GM23338 (cell line): Measurements from ENCODE around the gene ZFHX3. TPM values are rescaled to one million over a fixed set of nuclear protein-coding genes. Genes with fewer than 3 reads are reported as not detected.
A peak's percentile ranks its signal among the peaks of the same experiment; 100 is the strongest.

Experiments
- ATAC-seq: fragments of 200-7000 bp; cut with Tn5 transposase; 3 replicates; pipeline ENCODE4 v1.9.1; 2020
- DNase-seq: peaks from one replicate; pipeline ENCODE4 v3.0.0-alpha.2; 2015; ENCODE audit warnings: low spot score
- H2AFZ ChIP-seq: fragments of 200-600 bp; sonication (generic); 2 replicates; pipeline ENCODE4 v1.8.0; 2016; ENCODE audit warnings: antibody characterized with exemption, mild to moderate bottlenecking, moderate library complexity
- H3F3A ChIP-seq: fragments of 200-600 bp; sonication (generic); replicated peaks from 2 replicates; pipeline ENCODE4 v1.8.0; 2017; ENCODE audit warnings: antibody characterized with exemption, mixed run types, low read depth
- H3K27ac ChIP-seq: fragments of 200-600 bp; sonication (generic); 2 replicates; pipeline ENCODE4 v1.6.1; 2016; ENCODE audit warnings: low read depth
- H3K27me3 ChIP-seq: fragments of 200-600 bp; sonication (generic); 2 replicates; pipeline ENCODE4 v1.8.0; 2016; ENCODE audit warnings: mild to moderate bottlenecking, mixed run types, moderate library complexity; ENCODE audit not compliant: insufficient read depth
- H3K36me3 ChIP-seq: fragments of 200-600 bp; sonication (generic); 2 replicates; pipeline ENCODE4 v1.8.0; 2016; ENCODE audit warnings: mild to moderate bottlenecking; ENCODE audit not compliant: insufficient read depth
- H3K4me1 ChIP-seq: fragments of 200-600 bp; sonication (generic); 2 replicates; pipeline ENCODE4 v1.8.0; 2016; ENCODE audit warnings: mild to moderate bottlenecking, moderate library complexity; ENCODE audit not compliant: insufficient read depth
- H3K4me2 ChIP-seq: fragments of 200-600 bp; sonication (generic); 2 replicates; pipeline ENCODE4 v1.7.1; 2017; ENCODE audit warnings: mixed run types
- H3K4me3 ChIP-seq: fragments of 200-600 bp; sonication (generic); 2 replicates; pipeline ENCODE4 v1.6.1; 2016; ENCODE audit warnings: mixed run types
- H3K79me2 ChIP-seq: fragments of 200-600 bp; sonication (generic); replicated peaks from 2 replicates; pipeline ENCODE4 v1.8.0; 2017; ENCODE audit warnings: mild to moderate bottlenecking; ENCODE audit not compliant: insufficient read depth
- H3K9me2 ChIP-seq: fragments of 200-600 bp; sonication (generic); 2 replicates; pipeline ENCODE4 v1.8.0; 2017; ENCODE audit not compliant: insufficient read depth
- H4K20me1 ChIP-seq: fragments of 200-600 bp; sonication (generic); replicated peaks from 2 replicates; pipeline ENCODE4 v1.8.0; 2017; ENCODE audit warnings: mild to moderate bottlenecking; ENCODE audit not compliant: insufficient read depth
- H3K27ac Mint-ChIP-seq: 2 replicates; pipeline ENCODE4 v1.8.0; 2020; ENCODE audit warnings: inconsistent platforms, mild to moderate bottlenecking, moderate library complexity, mixed read lengths
- H3K27me3 Mint-ChIP-seq: 3 replicates; pipeline ENCODE4 v1.8.0; 2022; ENCODE audit warnings: low read depth, mild to moderate bottlenecking, moderate library complexity, mixed read lengths, inconsistent platforms; ENCODE audit not compliant: insufficient read depth, poor library complexity
- H3K36me3 Mint-ChIP-seq: 3 replicates; pipeline ENCODE4 v1.8.0; 2021; ENCODE audit warnings: low read depth, mild to moderate bottlenecking, inconsistent platforms, moderate library complexity, mixed read lengths
- H3K4me1 Mint-ChIP-seq: 3 replicates; pipeline ENCODE4 v1.8.0; 2020; ENCODE audit warnings: mild to moderate bottlenecking, inconsistent platforms, mixed read lengths
- H3K4me3 Mint-ChIP-seq: 3 replicates; pipeline ENCODE4 v1.8.0; 2021; ENCODE audit warnings: moderate library complexity, mild to moderate bottlenecking, inconsistent platforms, mixed read lengths
- H3K9me3 Mint-ChIP-seq: 3 replicates; pipeline ENCODE4 v1.8.0; 2020; ENCODE audit warnings: moderate library complexity, mild to moderate bottlenecking, inconsistent platforms, mixed read lengths
- CREB1 ChIP-seq: fragments of 250-450 bp; sonication (Bioruptor Pico); IDR thresholded peaks from 2 replicates; pipeline ENCODE4 v1.5.0; 2020; ENCODE audit warnings: low read depth, mild to moderate bottlenecking, moderate library complexity
- CTCF ChIP-seq, 2 experiments: fragments of 200-600 bp in 1 of 2; sonication (generic) in 1 of 2; conservative IDR thresholded peaks; 2 replicates each; pipeline versions ENCODE4 v1.5.1 to v1.6.1; 2016 to 2017; ENCODE audit warnings: antibody characterized with exemption in 2 of 2, low read depth in 2 of 2, mild to moderate bottlenecking in 2 of 2, moderate library complexity in 1 of 2
- EZH2 ChIP-seq: fragments of 200-600 bp; sonication (generic); IDR thresholded peaks from one replicate; pipeline ENCODE4 v1.8.0; 2017; ENCODE audit warnings: antibody characterized with exemption, mild to moderate bottlenecking, low read depth; ENCODE audit not compliant: unreplicated experiment
- EZH2phosphoT487 ChIP-seq: fragments of 200-600 bp; sonication (generic); IDR thresholded peaks from one replicate; pipeline ENCODE4 v1.8.1; 2018; ENCODE audit warnings: antibody characterized with exemption; ENCODE audit not compliant: unreplicated experiment
- JUNB ChIP-seq: IDR thresholded peaks from one replicate; pipeline ENCODE4 v1.6.1; 2016; ENCODE audit warnings: antibody characterized with exemption; ENCODE audit not compliant: unreplicated experiment
- NANOG ChIP-seq: IDR thresholded peaks from 2 replicates; pipeline ENCODE4 v1.6.1; 2016; ENCODE audit warnings: antibody characterized with exemption, borderline replicate concordance
- POLR2AphosphoS5 ChIP-seq: IDR thresholded peaks from 2 replicates; pipeline ENCODE4 v1.6.1; 2016; ENCODE audit warnings: antibody characterized with exemption, low read depth
- STAT1 ChIP-seq: IDR thresholded peaks from one replicate; pipeline ENCODE4 v1.6.1; 2016; ENCODE audit warnings: antibody characterized with exemption; ENCODE audit not compliant: unreplicated experiment
- ZNF114 ChIP-seq: fragments of 250-450 bp; sonication (Bioruptor Pico); IDR thresholded peaks from 2 replicates; pipeline ENCODE4 v1.5.0; 2020; ENCODE audit warnings: mild to moderate bottlenecking, moderate library complexity
- ZNF331 ChIP-seq: fragments of 250-450 bp; sonication (Bioruptor Pico); IDR thresholded peaks from 2 replicates; pipeline ENCODE4 v1.5.0; 2020; ENCODE audit warnings: low read depth, mild to moderate bottlenecking, moderate library complexity
- polyA plus RNA-seq: library from polyadenylated mRNA; unstranded; fragments of >200 nt; fragmentation: Nextera tagmentation; extraction: Ambion mirVana; gene quantifications from 2 replicates; pipeline ENCODE4 v1.2.1, GENCODE V29; 2016
- total RNA-seq: library from RNA; depleted of rRNA; stranded (reverse); fragments of >200 nt; shearing (Covaris generic); gene quantifications from 2 replicates; pipeline ENCODE4 v1.2.3, GENCODE V29; 2014
- TF ChIP-seq, protein P1 (sequence below): IDR thresholded peaks from 2 replicates; pipeline ENCODE4 v1.6.1; 2016; ENCODE audit warnings: antibody characterized with exemption
- TF ChIP-seq, protein P2 (sequence below): IDR thresholded peaks from one replicate; pipeline ENCODE4 v1.6.1; 2018; ENCODE audit warnings: antibody characterized with exemption; ENCODE audit not compliant: unreplicated experiment

The ZFHX3 gene
- total and polyA plus RNA-seq, 2 experiments from 2014 or later, result 1.0 to 1.5 TPM

- Histone ChIP-seq H3K4me1 (no peaks in the 10 kb centered on the region), H4K20me1 (no peaks in the 10 kb centered on the region), H3K36me3 (no peaks in the 10 kb centered on the region), H3K4me2 (no peak overlapping the region), H3K9me2 (no peaks in the 10 kb centered on the region), H3K4me3 (no peak overlapping the region), H2AFZ (peak overlapping the region; percentile 78; the same call in 1 of the 2 replicates), H3K27ac (no peak overlapping the region), H3K79me2 (no peaks in the 10 kb centered on the region), H3F3A (no peaks in the 10 kb centered on the region), H3K27me3 (no peaks in the 10 kb centered on the region)
- no peak overlapping the region for H3K27ac Mint-ChIP-seq
- ATAC-seq, result no peak
- TF ChIP-seq EZH2 (no peak), POLR2AphosphoS5 (no peak), STAT1 (no peak), NANOG (no peak), CTCF (conservative IDR thresholded peaks at IDR 0.05; ENCODE audit: low read depth in 2 of 2) (no peak), EZH2phosphoT487 (no peak), JUNB (no peak), CREB1 (CRISPR knock-in tag) (no peak), ZNF331 (CRISPR knock-in tag) (no peak), ZNF114 (no peak)
- TF ChIP-seq, protein P1, sequence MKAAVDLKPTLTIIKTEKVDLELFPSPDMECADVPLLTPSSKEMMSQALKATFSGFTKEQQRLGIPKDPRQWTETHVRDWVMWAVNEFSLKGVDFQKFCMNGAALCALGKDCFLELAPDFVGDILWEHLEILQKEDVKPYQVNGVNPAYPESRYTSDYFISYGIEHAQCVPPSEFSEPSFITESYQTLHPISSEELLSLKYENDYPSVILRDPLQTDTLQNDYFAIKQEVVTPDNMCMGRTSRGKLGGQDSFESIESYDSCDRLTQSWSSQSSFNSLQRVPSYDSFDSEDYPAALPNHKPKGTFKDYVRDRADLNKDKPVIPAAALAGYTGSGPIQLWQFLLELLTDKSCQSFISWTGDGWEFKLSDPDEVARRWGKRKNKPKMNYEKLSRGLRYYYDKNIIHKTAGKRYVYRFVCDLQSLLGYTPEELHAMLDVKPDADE, result no peak
- no peak overlapping the region for H3K4me3 Mint-ChIP-seq
- H3K27me3 Mint-ChIP-seq, result peaks cover 6% of the 10 kb centered on the region
- no peak for DNase-seq
- no peaks in the 10 kb centered on the region for H3K36me3 Mint-ChIP-seq
- H3K4me1 Mint-ChIP-seq, result 0 out of 3 replicates have a peak, but pooled peaks cover 2% of the 10 kb centered on the region
- no peaks in the 10 kb centered on the region for H3K9me3 Mint-ChIP-seq
Observed at GRCh38 chr16:73092236-73092781, 44.4 kb upstream of the ZFHX3 start.

DNA sequence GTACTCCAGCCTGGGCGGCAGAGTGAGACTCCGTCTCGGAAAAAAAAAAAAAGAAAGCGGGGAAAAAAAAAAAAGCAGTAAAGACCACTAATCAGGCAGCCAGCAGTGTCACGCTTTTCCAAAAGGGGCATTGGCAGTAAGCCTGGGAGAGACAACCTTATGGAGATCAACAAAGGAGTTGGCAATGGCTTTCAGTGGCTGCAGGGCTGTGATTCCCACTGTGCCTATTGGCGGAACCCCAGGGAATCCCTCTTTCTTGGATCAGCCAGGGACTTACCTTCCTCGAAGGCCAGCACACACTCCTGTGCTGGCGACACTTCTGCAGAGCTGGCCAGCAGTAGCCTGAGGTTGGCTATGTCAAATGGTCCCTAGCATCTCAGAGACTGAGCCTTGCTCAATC is 43.2 kb upstream of the ZFHX3 start:
- Mint-ChIP-seq H3K27ac (no peak overlapping the region), H3K36me3 (no peaks in the 10 kb centered on the region)
- TF ChIP-seq, protein P2, sequence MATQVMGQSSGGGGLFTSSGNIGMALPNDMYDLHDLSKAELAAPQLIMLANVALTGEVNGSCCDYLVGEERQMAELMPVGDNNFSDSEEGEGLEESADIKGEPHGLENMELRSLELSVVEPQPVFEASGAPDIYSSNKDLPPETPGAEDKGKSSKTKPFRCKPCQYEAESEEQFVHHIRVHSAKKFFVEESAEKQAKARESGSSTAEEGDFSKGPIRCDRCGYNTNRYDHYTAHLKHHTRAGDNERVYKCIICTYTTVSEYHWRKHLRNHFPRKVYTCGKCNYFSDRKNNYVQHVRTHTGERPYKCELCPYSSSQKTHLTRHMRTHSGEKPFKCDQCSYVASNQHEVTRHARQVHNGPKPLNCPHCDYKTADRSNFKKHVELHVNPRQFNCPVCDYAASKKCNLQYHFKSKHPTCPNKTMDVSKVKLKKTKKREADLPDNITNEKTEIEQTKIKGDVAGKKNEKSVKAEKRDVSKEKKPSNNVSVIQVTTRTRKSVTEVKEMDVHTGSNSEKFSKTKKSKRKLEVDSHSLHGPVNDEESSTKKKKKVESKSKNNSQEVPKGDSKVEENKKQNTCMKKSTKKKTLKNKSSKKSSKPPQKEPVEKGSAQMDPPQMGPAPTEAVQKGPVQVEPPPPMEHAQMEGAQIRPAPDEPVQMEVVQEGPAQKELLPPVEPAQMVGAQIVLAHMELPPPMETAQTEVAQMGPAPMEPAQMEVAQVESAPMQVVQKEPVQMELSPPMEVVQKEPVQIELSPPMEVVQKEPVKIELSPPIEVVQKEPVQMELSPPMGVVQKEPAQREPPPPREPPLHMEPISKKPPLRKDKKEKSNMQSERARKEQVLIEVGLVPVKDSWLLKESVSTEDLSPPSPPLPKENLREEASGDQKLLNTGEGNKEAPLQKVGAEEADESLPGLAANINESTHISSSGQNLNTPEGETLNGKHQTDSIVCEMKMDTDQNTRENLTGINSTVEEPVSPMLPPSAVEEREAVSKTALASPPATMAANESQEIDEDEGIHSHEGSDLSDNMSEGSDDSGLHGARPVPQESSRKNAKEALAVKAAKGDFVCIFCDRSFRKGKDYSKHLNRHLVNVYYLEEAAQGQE, result no peak

More for the DNA sequence above, 43.2 kb upstream of the ZFHX3 start:
- Histone ChIP-seq H4K20me1 (no peaks in the 10 kb centered on the region), H3K27me3 (no peaks in the 10 kb centered on the region), H3K4me2 (no peak overlapping the region), H3K27ac (no peak overlapping the region), H2AFZ (no peak overlapping the region), H3K9me2 (no peaks in the 10 kb centered on the region), H3F3A (no peaks in the 10 kb centered on the region), H3K36me3 (no peaks in the 10 kb centered on the region), H3K4me3 (no peak overlapping the region), H3K79me2 (no peaks in the 10 kb centered on the region), H3K4me1 (no peaks in the 10 kb centered on the region)
- Mint-ChIP-seq H3K4me1 (0 out of 3 replicates have a peak, but pooled peaks cover 2% of the 10 kb centered on the region), H3K27me3 (peaks cover 6% of the 10 kb centered on the region), H3K9me3 (no peaks in the 10 kb centered on the region), H3K4me3 (no peak overlapping the region)
- ATAC-seq, result peak; percentile 68
- no peak for DNase-seq
